OCI-LY3 (cell line): ENCODE results near the gene NEMP2.

Source experiments
- CTCF ChIP-seq: fragments of 200-600, 300-600 bp; sonication (generic); IDR thresholded peaks from 2 replicates; pipeline ENCODE4 v1.5.1; 2014; ENCODE audit warnings: antibody characterized with exemption, low read length, low read depth
- EZH2phosphoT487 ChIP-seq: fragments of 200-600 bp; shearing (Covaris generic); IDR thresholded peaks from 2 replicates; pipeline ENCODE4 v1.6.1; 2018; ENCODE audit warnings: antibody characterized with exemption, mixed run types, low read depth

- TF ChIP-seq CTCF (no peak), EZH2phosphoT487 (no peak)
Observed at GRCh38 chr2:190462611-190463010, 71.9 kb downstream of the NEMP2 start.
